Aorta (tissue), 5 donors: ENCODE measurements around the gene STAT4. TPM values are rescaled to one million over a fixed set of nuclear protein-coding genes. Genes with fewer than 3 reads are reported as not detected.
A peak's percentile ranks its signal among the peaks of the same experiment; 100 is the strongest.

Experiments
- ATAC-seq: fragments of 200-7000 bp; cut with Tn5 transposase; one replicate; pipeline ENCODE4 v1.9.1; 2022; ENCODE audit warnings: moderate library complexity; ENCODE audit not compliant: low FRiP score
- DNase-seq, 2 donors: peaks; one replicate each; pipeline ENCODE4 v3.0.0-alpha.2; 2020
- H3K27ac ChIP-seq, 2 donors: one replicate each; pipeline ENCODE4 v1.5.1; 2013; ENCODE audit warnings: low read length in 2 of 2, mild to moderate bottlenecking in 2 of 2, moderate library complexity in 2 of 2, control low read depth in 1 of 2, inconsistent platforms in 1 of 2, low read depth in 1 of 2
- H3K27me3 ChIP-seq, 2 donors: one replicate each; pipeline ENCODE4 v1.6.1; 2013; ENCODE audit warnings: control low read depth in 1 of 2, low read length in 1 of 2, mild to moderate bottlenecking in 1 of 2, moderate library complexity in 1 of 2; ENCODE audit not compliant: insufficient read depth in 2 of 2, control insufficient read depth in 1 of 2
- H3K36me3 ChIP-seq, 2 donors: one replicate each; pipeline ENCODE4 v1.6.1; 2013; ENCODE audit warnings: control low read depth in 1 of 2, low read length in 1 of 2, mild to moderate bottlenecking in 1 of 2; ENCODE audit not compliant: insufficient read depth in 2 of 2, control insufficient read depth in 1 of 2
- H3K4me1 ChIP-seq, 2 donors: one replicate each; pipeline ENCODE4 v1.6.1; 2013; ENCODE audit warnings: low read length in 2 of 2, control low read depth in 1 of 2, mild to moderate bottlenecking in 1 of 2, moderate library complexity in 1 of 2; ENCODE audit not compliant: insufficient read depth in 2 of 2, control insufficient read depth in 1 of 2
- H3K4me3 ChIP-seq, 2 donors: one replicate each; pipeline ENCODE4 v1.5.1; 2013; ENCODE audit warnings: low read length in 2 of 2, control low read depth in 1 of 2, mild to moderate bottlenecking in 1 of 2
- H3K9me3 ChIP-seq: one replicate; pipeline ENCODE4 v1.6.1; 2013; ENCODE audit warnings: mild to moderate bottlenecking, low read length; ENCODE audit not compliant: control insufficient read depth
- WGBS, 2 donors: extraction: QIAGEN DNeasy Blood & Tissue Kit; methylation state at CpG; one replicate each; pipeline ENCODE4 v1.1.7; 2013; 5-methylcytosine and 5-hydroxymethylcytosine counted together
- intact Hi-C, 2 donors: fragments of 100-400 bp; cut with DNase I; formaldehyde crosslinking; loops; one replicate each; pipeline versions ENCODE4 v1.14.2 to v1.15.0; 2022
- polyA plus RNA-seq, 2 donors: library from polyadenylated mRNA; stranded (reverse); fragments of 200-250 nt; gene quantifications; one replicate each; pipeline ENCODE4 v1.2.3, GENCODE V29; 2013
- total RNA-seq, 2 donors: library from RNA; stranded (reverse); fragmentation: NEBNext Ultra II Directional; extraction: Animal tissue kit (Norgen Biotek cat#: 25700); gene quantifications; one replicate each; pipeline ENCODE4 v1.2.1, GENCODE V29; 2021
- donor health status: healthy with polysubstance abuse.
- donor health status: Bipolar disorder and iron deficiency.
- donor health status: DM: no; HTN: no; CAD: no.
- donor health status: DM: no; HTN: no; CAD: no.
- donor health status: DM: yes; HTN: yes; CAD: no.

STAT4 gene
- total and polyA plus RNA-seq, 4 donors = 1.1 to 7.7 (median 3.0) TPM

DNA sequence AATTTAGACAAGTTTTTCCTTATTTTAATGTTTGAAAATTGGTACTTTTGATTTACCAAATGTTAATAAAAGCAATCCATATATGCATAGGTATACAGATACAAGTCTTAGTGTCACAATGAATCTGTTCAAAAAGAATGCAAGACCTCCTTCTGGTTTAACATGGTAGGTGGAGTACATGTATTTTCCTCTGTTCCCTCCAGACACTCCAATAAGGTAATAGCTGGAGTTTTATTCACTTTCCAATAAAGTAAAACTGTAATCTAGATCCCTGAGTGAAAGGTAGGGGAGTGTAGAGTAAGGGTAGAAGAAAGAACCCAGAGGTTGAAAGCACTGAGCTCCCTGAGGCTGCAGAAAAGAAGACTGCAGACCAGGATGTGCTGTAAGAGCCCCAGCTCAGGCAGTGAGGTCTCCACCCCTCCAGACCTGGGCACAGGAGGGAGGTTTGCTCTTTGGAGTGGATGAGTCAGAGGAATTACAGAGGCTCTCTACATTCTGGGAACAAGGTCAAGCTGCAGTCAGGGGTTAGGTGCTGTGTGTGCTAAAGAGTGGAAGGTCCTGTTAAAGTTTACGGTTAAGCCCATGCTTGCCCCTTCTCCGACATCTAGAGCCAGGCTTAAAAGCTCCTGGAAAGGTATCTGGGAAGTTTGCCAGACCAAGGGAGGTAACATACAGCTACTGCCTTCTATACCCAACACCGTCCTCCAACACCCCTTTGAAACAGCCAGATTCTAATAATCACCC lies 109.2 kb downstream of the STAT4 start:
- Histone ChIP-seq H3K27ac (no peak overlapping the region), H3K27me3 (no peaks in the 10 kb centered on the region), H3K4me1 (no peaks in the 10 kb centered on the region), H3K9me3 (no peaks in the 10 kb centered on the region), H3K36me3 (no peaks in the 10 kb centered on the region), H3K4me3 (no peak overlapping the region)
- DNase-seq (no peak), ATAC-seq (peak; percentile 29)
- WGBS, 2 donors = 95 to 97% methylated on average over 3 of the region's 3 CpGs
- intact Hi-C loops = no loop called here

DNA sequence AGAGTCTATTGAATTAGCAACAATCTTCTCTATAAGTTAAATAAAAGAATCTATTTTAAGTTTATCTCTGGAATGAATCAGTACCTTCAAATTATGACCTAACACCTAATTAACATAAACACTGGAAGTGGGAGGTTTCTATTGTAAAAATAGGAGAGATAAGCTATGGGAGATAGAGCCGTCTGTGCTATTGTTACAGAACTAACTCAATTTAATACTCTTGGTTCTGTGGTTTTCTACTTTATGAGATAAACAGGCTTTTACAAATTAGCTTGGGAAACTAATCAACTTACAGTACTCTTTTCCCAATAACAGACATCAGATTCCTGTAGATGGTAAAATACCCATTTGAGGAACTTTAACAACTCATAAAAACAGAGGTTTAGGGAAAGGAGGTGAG lies 111.2 kb downstream of the STAT4 start:
- no peaks in the 10 kb centered on the region for H3K4me1 ChIP-seq

DNA sequence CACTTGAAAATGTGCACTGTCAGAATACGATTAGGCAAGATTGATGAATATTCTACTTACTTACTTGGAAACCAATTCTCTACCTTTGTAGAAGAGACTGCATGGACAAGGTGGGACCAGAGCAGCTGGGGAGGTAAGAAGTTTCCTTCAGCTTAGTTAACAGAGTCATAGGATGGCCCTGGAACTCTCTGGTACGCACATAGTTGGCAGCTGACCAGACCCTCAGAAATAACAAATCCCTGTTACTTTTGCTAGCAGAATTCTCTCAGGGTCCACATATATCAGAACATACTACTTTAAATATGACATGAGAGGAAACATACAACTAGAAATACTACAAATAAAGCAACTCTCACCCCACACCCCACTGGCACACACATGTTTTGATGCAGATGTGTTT lies 112.1 kb downstream of the STAT4 start:
- Histone ChIP-seq H3K27ac (no peak overlapping the region), H3K36me3 (no peaks in the 10 kb centered on the region), H3K27me3 (no peaks in the 10 kb centered on the region), H3K4me3 (no peak overlapping the region), H3K4me1 (no peaks in the 10 kb centered on the region), H3K9me3 (no peaks in the 10 kb centered on the region)
- no peak for DNase-seq
- 89 to 90% methylated on average over 2 of the region's 2 CpGs for WGBS, 2 donors
- intact Hi-C loops = no loop called here
- ATAC-seq = no peak

More for the DNA sequence above, 111.2 kb downstream of the STAT4 start:
- Histone ChIP-seq H3K4me3 (no peak overlapping the region), H3K9me3 (no peaks in the 10 kb centered on the region), H3K27me3 (no peaks in the 10 kb centered on the region), H3K36me3 (no peaks in the 10 kb centered on the region), H3K27ac (no peak overlapping the region)
- WGBS, 2 donors = 75 to 77% methylated on average over 1 of the region's 1 CpG
- DNase-seq (no peak), ATAC-seq (no peak)
- intact Hi-C loops = no loop called here

DNA sequence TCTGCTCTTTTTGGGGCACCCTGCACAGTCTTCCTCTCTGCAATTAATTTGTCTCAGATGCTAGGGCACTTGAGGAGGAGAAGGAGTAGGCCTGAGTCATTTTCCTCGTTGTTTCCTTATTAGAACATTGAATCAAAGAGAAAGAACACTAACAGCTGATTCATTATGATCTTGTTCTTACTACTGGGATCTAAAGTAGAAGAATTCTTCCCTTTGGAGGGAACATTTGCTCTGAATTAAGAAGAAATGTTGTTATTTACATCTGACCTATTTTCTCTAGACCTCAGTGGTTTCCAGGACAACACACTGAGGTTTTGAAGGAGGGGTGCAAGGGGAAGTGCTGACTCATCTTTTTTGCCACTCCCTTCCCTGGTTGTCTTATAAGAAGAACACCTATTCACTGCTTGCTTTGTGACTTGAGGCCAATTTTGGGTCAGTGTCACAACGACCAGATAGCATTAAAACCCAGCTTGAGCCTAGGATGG lies 112.5 kb downstream of the STAT4 start:
- 79 to 87% methylated on average over 2 of the region's 2 CpGs for WGBS, 2 donors
- H3K4me3 ChIP-seq = no peak overlapping the region
- DNase-seq (no peak), ATAC-seq (no peak)
- no peaks in the 10 kb centered on the region for H3K9me3 ChIP-seq
- H3K36me3 ChIP-seq = no peaks in the 10 kb centered on the region
- no peak overlapping the region for H3K27ac ChIP-seq
- no peaks in the 10 kb centered on the region for H3K27me3 ChIP-seq
- no peaks in the 10 kb centered on the region for H3K4me1 ChIP-seq
- intact Hi-C loops = no loop called here

DNA sequence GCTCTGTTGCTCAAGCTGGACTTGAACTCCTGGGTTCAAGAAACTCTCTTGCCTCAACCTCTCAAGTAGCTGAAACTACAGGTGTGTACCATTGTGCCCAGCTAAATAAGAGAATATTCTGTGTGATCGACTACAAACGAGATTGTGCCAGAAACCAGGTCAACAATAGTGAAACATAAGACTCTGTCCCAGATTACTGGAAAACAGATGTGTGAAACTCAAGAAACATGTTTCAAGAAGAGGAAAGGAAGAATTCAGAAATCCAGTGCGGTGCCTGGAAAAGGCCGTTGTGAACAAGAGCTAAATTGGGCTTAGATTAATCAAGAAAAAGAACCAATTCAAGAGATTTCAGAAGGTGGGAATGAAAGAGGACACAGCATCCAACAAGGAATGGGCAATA lies 113.4 kb downstream of the STAT4 start:
- H3K27ac ChIP-seq = no peak overlapping the region
- H3K36me3 ChIP-seq = no peaks in the 10 kb centered on the region
- H3K27me3 ChIP-seq = no peaks in the 10 kb centered on the region
- intact Hi-C loops = no loop called here
- H3K4me3 ChIP-seq = no peak overlapping the region
- H3K9me3 ChIP-seq = no peaks in the 10 kb centered on the region
- ATAC-seq (no peak), DNase-seq (no peak)
- WGBS, 2 donors = 93 to 96% methylated on average over 4 of the region's 4 CpGs
- no peaks in the 10 kb centered on the region for H3K4me1 ChIP-seq

DNA sequence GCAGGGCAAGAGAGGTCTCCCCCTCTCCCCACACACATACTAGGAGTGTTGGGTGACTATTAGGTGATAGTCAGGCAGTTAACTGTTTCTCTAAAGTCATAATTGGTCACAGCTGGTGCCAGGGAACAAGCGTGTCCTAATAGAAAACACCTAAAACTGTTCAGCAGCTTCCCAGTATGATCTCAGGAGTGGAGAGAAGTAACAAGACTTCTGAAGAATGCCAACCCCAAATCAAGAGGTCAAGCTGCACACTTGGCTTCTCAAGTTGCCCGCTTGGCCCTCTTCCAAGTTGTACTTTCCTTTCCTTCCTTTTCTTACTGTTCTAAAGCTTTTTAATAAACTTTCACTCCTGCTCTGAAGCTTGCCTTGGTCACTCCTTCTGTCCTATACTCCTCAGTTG lies 114.4 kb downstream of the STAT4 start:
- no peak overlapping the region for H3K27ac ChIP-seq
- H3K36me3 ChIP-seq = no peaks in the 10 kb centered on the region
- no peaks in the 10 kb centered on the region for H3K9me3 ChIP-seq
- WGBS, 2 donors = 90 to 91% methylated on average over 2 of the region's 2 CpGs
- H3K27me3 ChIP-seq = no peaks in the 10 kb centered on the region
- no peak for ATAC-seq
- H3K4me3 ChIP-seq = no peak overlapping the region
- intact Hi-C loops = no loop called here
- no peaks in the 10 kb centered on the region for H3K4me1 ChIP-seq
- DNase-seq = no peak

DNA sequence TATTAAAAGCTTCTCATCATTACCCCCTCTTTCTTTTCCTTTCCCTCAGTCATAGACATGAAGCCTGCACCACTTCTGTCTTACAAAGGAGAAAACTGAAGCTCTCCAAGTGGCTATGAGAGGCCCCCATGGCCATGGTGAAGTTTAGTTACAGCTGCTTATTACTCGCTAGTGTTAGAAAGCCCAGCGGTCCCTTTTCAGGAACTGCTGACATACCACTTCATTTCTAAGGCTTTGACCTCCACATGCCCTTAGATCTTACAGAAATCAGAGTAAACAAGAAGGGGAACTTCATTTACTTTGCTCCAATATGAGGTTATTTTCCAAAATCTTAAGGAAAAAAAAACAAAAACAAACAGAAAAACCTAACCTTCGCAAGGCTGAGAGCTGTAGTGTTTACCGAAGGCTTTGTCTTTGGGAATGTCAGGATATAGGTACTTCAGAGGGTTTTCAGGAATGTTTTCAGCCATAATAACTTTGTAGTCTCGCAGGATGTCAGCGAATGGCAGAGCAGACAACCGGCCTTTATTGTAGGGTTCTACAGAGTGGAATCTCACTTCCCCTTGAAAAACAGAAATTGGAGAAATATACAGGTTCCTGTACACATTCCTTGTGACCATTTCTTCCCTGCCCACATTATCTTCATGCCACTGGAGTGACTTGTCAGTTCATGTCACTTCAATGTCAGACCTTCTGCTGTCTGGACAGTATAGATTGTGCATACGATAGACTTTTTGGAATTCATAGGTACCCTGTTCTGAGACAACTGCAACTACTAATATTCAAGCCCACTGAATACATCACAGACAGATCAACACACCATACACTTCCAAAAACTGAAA lies 118.0 kb downstream of the STAT4 start:
- WGBS, 2 donors = 74 to 83% methylated on average over 8 of the region's 8 CpGs
- no peaks in the 10 kb centered on the region for H3K36me3 ChIP-seq
- no peaks in the 10 kb centered on the region for H3K27me3 ChIP-seq
- ATAC-seq = no peak
- no peaks in the 10 kb centered on the region for H3K4me1 ChIP-seq
- intact Hi-C loops = loop anchor here in 1 of 2 donors (5.0 kb wide), 1 partner anchor 251 kb away; no protein-coding TSS in a partner anchor
- DNase-seq = no peak
- no peak overlapping the region for H3K4me3 ChIP-seq
- H3K9me3 ChIP-seq = no peaks in the 10 kb centered on the region
- H3K27ac ChIP-seq = no peak overlapping the region

DNA sequence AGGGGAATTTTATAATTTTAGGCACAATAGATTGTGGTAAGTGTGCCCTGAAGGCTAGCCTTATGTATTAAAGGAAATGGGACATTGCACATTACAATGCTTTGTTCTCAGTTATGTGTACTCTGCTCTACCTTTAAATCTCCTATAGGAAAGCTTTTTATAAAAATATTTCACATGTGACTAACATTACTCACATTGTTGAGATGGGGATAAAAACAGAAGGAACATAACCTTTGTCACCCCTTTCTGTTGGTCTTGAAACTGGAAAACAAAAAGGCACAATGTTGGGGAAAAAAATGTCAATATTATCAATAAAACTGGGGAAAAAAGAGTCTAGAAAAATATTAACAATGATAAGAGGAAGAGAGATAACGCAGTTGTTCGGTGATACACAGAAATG lies 119.5 kb downstream of the STAT4 start:
- 40 to 55% methylated on average over 2 of the region's 2 CpGs for WGBS, 2 donors
- H3K36me3 ChIP-seq = no peaks in the 10 kb centered on the region
- no peaks in the 10 kb centered on the region for H3K9me3 ChIP-seq
- H3K4me3 ChIP-seq = no peak overlapping the region
- no peak overlapping the region for H3K27ac ChIP-seq
- H3K4me1 ChIP-seq = no peaks in the 10 kb centered on the region
- no peak for ATAC-seq
- H3K27me3 ChIP-seq = no peaks in the 10 kb centered on the region
- intact Hi-C loops = loop anchor here (2.0 to 5.0 kb wide), 2 partner anchors 249 to 250 kb away; no protein-coding TSS in a partner anchor
- DNase-seq = no peak
